CD14-positive monocyte (primary cell): ENCODE data around the gene NDUFB7. TPM values are rescaled to one million over a fixed set of nuclear protein-coding genes. Genes with fewer than 3 reads are reported as not detected.

Experiments used
- DNase-seq, 3 donors: peaks; one replicate each; pipeline ENCODE4 v3.0.0-alpha.2; 2011 to 2022
- H2AFZ ChIP-seq: 2 replicates; pipeline ENCODE4 v1.6.0; 2012; ENCODE audit warnings: mild to moderate bottlenecking, low read depth, low read length, inconsistent platforms; ENCODE audit not compliant: insufficient read depth, poor library complexity, severe bottlenecking
- H3K27ac ChIP-seq, 2 donors: 1 replicate in 1 of 2; 2 replicates in 1 of 2; pipeline ENCODE4 v1.5.1; 2012 to 2013; ENCODE audit warnings: low read length in 2 of 2, control low read depth in 1 of 2, inconsistent platforms in 1 of 2, low read depth in 1 of 2, mild to moderate bottlenecking in 1 of 2
- H3K27me3 ChIP-seq, 2 donors: one replicate each; pipeline versions ENCODE4 v1.6.0 to v1.6.1; 2011 to 2013; ENCODE audit warnings: low read length in 2 of 2; ENCODE audit not compliant: control insufficient read depth in 2 of 2, insufficient read depth in 2 of 2
- H3K36me3 ChIP-seq, 2 donors: replicated peaks in 1 of 2; 1 replicate in 1 of 2; 2 replicates in 1 of 2; pipeline versions ENCODE4 v1.5.1 to v1.6.1; 2012 to 2013; ENCODE audit warnings: low read length in 2 of 2, control low read depth in 1 of 2, inconsistent platforms in 1 of 2, mild to moderate bottlenecking in 1 of 2; ENCODE audit not compliant: insufficient read depth in 2 of 2, control insufficient read depth in 1 of 2
- H3K4me1 ChIP-seq, 2 donors: 1 replicate in 1 of 2; 2 replicates in 1 of 2; pipeline versions ENCODE4 v1.5.1 to v1.6.1; 2012 to 2013; ENCODE audit warnings: low read length in 2 of 2, control low read depth in 1 of 2, inconsistent platforms in 1 of 2, mild to moderate bottlenecking in 1 of 2, moderate library complexity in 1 of 2; ENCODE audit not compliant: insufficient read depth in 2 of 2, control insufficient read depth in 1 of 2
- H3K4me2 ChIP-seq: replicated peaks from 2 replicates; pipeline ENCODE3; 2012; ENCODE audit warnings: low read length, moderate library complexity, mild to moderate bottlenecking; ENCODE audit not compliant: poor library complexity, severe bottlenecking; ENCODE audit errors: extremely low read depth
- H3K4me3 ChIP-seq, 3 experiments: fragments of 200-600 bp in 1 of 3; sonication (generic) in 1 of 3; replicated peaks in 1 of 3; 1 replicate in 2 of 3; 2 replicates in 1 of 3; pipeline ENCODE4 v1.5.1; 2011 to 2013; ENCODE audit warnings: low read length in 3 of 3, mild to moderate bottlenecking in 3 of 3, control low read depth in 2 of 3, low read depth in 2 of 3, inconsistent platforms in 1 of 3, moderate library complexity in 1 of 3
- H3K79me2 ChIP-seq: 2 replicates; pipeline ENCODE4 v1.6.0; 2012; ENCODE audit warnings: mild to moderate bottlenecking, control low read depth, inconsistent platforms, low read length, moderate library complexity; ENCODE audit not compliant: insufficient read depth
- H3K9ac ChIP-seq: 2 replicates; pipeline ENCODE4 v1.6.0; 2017; ENCODE audit warnings: low read length, mild to moderate bottlenecking; ENCODE audit not compliant: insufficient read depth, poor library complexity, severe bottlenecking
- H3K9me3 ChIP-seq, 2 donors: replicated peaks in 1 of 2; 1 replicate in 1 of 2; 2 replicates in 1 of 2; pipeline versions ENCODE4 v1.5.1 to v1.6.1; 2012 to 2013; ENCODE audit warnings: low read length in 2 of 2, control low read depth in 1 of 2; ENCODE audit not compliant: control insufficient read depth in 1 of 2, insufficient read depth in 1 of 2
- H4K20me1 ChIP-seq: 2 replicates; pipeline ENCODE4 v1.6.0; 2012; ENCODE audit warnings: mild to moderate bottlenecking, low read length, control low read depth, moderate library complexity; ENCODE audit not compliant: insufficient read depth
- H3K27ac Mint-ChIP-seq, 7 donors: one replicate each; pipeline ENCODE4 v1.8.0; 2020; ENCODE audit warnings: mild to moderate bottlenecking in 7 of 7, mixed read lengths in 7 of 7, moderate library complexity in 6 of 7, inconsistent platforms in 2 of 7
- H3K27me3 Mint-ChIP-seq, 3 donors: one replicate each; pipeline ENCODE4 v1.8.0; 2021 to 2022; ENCODE audit warnings: low read depth in 3 of 3, mild to moderate bottlenecking in 3 of 3, mixed read lengths in 3 of 3, moderate library complexity in 3 of 3, inconsistent platforms in 1 of 3
- H3K36me3 Mint-ChIP-seq, 2 donors: one replicate each; pipeline ENCODE4 v1.8.0; 2020; ENCODE audit warnings: mixed read lengths in 2 of 2, inconsistent platforms in 1 of 2, mild to moderate bottlenecking in 1 of 2
- H3K4me1 Mint-ChIP-seq: one replicate; pipeline ENCODE4 v1.8.0; 2020; ENCODE audit warnings: mild to moderate bottlenecking, mixed read lengths
- H3K4me3 Mint-ChIP-seq, 2 donors: one replicate each; pipeline ENCODE4 v1.8.0; 2020; ENCODE audit warnings: mild to moderate bottlenecking in 2 of 2, mixed read lengths in 2 of 2, moderate library complexity in 1 of 2
- H3K9me3 Mint-ChIP-seq, 7 donors: one replicate each; pipeline ENCODE4 v1.8.0; 2020 to 2022; ENCODE audit warnings: mixed read lengths in 7 of 7, mild to moderate bottlenecking in 6 of 7, moderate library complexity in 6 of 7, inconsistent platforms in 2 of 7
- CTCF ChIP-seq: fragments of 200-600 bp; IDR thresholded peaks from one replicate; pipeline ENCODE4 v1.8.0; 2022; ENCODE audit warnings: antibody characterized with exemption, mild to moderate bottlenecking
- WGBS: methylation state at CpG from one replicate; pipeline ENCODE4 v1.1.5; 2013; ENCODE audit warnings: missing lambda C conversion rate; ENCODE audit not compliant: insufficient coverage; 5-methylcytosine and 5-hydroxymethylcytosine counted together
- intact Hi-C, 2 donors: fragments of 100-400 bp; cut with micrococcal nuclease; formaldehyde crosslinking; loops; one replicate each; pipeline versions ENCODE4 v1.15.0 to v1.15.1; 2023
- polyA plus RNA-seq, 3 donors: library from polyadenylated mRNA; depleted of rRNA in 1 of 3; unstranded in 2 of 3; stranded (reverse) in 1 of 3; fragments of 300-500 nt in 2 of 3; fragments of >200 nt in 1 of 3; fragmentation: Illumina TruSeq in 2 of 3; gene quantifications; 1 replicate in 2 of 3; 2 replicates in 1 of 3; pipeline ENCODE4 v1.2.3, GENCODE V29; 2012 to 2021

The NDUFB7 gene
- polyA plus RNA-seq, 3 donors = 137 to 313 (median 204) TPM

GRCh38 chr19:14519860-14520407 is 51.9 kb downstream of the NDUFB7 start:
- H3K9me3 Mint-ChIP-seq = no peaks in the 10 kb centered on the region
- no peak overlapping the region for H2AFZ ChIP-seq
- no peak overlapping the region for H3K4me2 ChIP-seq
- H3K27me3 Mint-ChIP-seq = peaks cover 0 to 4% (median 1%) of the 10 kb centered on the region in 3 donors
- TF ChIP-seq CTCF = no peak
- peaks cover 31% of the 10 kb centered on the region for H4K20me1 ChIP-seq
- intact Hi-C loops = no loop called here
- no peaks in the 10 kb centered on the region for H3K9me3 ChIP-seq
- WGBS = 86% methylated on average over 1 of the region's 2 CpGs
- H3K4me1 ChIP-seq = peaks cover 27 to 34% of the 10 kb centered on the region in 2 donors
- DNase-seq = peak in 2 of 3 donors; percentile 25 to 64
- no peak overlapping the region for H3K9ac ChIP-seq
- peaks cover 17 to 18% of the 10 kb centered on the region in 2 donors for H3K36me3 ChIP-seq
- no peak overlapping the region for H3K4me3 ChIP-seq
- H3K4me1 Mint-ChIP-seq = peaks cover 39% of the 10 kb centered on the region
- H3K4me3 Mint-ChIP-seq = peak overlapping the region in 1 of 2 donors; percentile 47
- H3K79me2 ChIP-seq = peaks cover 32% of the 10 kb centered on the region
- H3K27ac Mint-ChIP-seq = peak overlapping the region; percentile 7 to 95 (median 93)
- peaks cover 19 to 23% of the 10 kb centered on the region in 2 donors for H3K36me3 Mint-ChIP-seq
- H3K27me3 ChIP-seq = no peaks in the 10 kb centered on the region
- peak overlapping the region in 1 of 2 donors; percentile 43 for H3K27ac ChIP-seq

GRCh38 chr19:14519245-14519859 is 52.5 kb downstream of the NDUFB7 start:
- peaks cover 25 to 29% of the 10 kb centered on the region in 2 donors for H3K36me3 Mint-ChIP-seq
- Histone ChIP-seq H3K4me1 (peaks cover 27 to 34% of the 10 kb centered on the region in 2 donors), H3K4me3 (peak overlapping the region in 1 of 3 experiments; percentile 88), H3K9me3 (no peaks in the 10 kb centered on the region), H3K9ac (peak overlapping the region; percentile 43), H3K27ac (peak overlapping the region; percentile 61 to 82), H3K36me3 (peaks cover 23% of the 10 kb centered on the region in 2 donors), H3K27me3 (no peaks in the 10 kb centered on the region), H3K4me2 (peak overlapping the region; percentile 100), H4K20me1 (peaks cover 37% of the 10 kb centered on the region), H3K79me2 (peaks cover 37% of the 10 kb centered on the region), H2AFZ (no peak overlapping the region)
- peak overlapping the region; percentile 91 to 97 (median 93) for H3K27ac Mint-ChIP-seq
- intact Hi-C loops = no loop called here
- H3K4me3 Mint-ChIP-seq = peak overlapping the region in 1 of 2 donors; percentile 47
- DNase-seq = no peak
- WGBS = 99% methylated on average over 7 of the region's 22 CpGs
- TF ChIP-seq CTCF = no peak
- no peaks in the 10 kb centered on the region for H3K9me3 Mint-ChIP-seq
- H3K4me1 Mint-ChIP-seq = peaks cover 42% of the 10 kb centered on the region
- peaks cover 0 to 4% (median 1%) of the 10 kb centered on the region in 3 donors for H3K27me3 Mint-ChIP-seq
